GM11168 (cell line): ENCODE results near the gene MFSD2A.
"Not testable (repeated sequence)": the region's sequence is repeated elsewhere in the genome, so short reads cannot be mapped to it uniquely, and the experiment has no call there.

ENCODE experiments used
- in situ Hi-C: fragments of 300-500 bp; cut with MboI; formaldehyde crosslinking; loops from one replicate; pipeline ENCODE4 v1.12.0; 2022; ENCODE audit warnings: low sequenced_read_pairs; ENCODE audit not compliant: unreplicated experiment

Gene MFSD2A

GRCh38 chr1:39954870-39955546 is at the start of gene MFSD2A:
Gene MFSD2A, plus strand, starts transcription at chr1:39955145. Its CDS starts 148 bp downstream, at chr1:39955293.
- in situ Hi-C loops = no loop called here

- in situ Hi-C loops = no loop called here
Measured at GRCh38 chr1:39905172-39905571, 49.8 kb upstream of the MFSD2A start.

DNA sequence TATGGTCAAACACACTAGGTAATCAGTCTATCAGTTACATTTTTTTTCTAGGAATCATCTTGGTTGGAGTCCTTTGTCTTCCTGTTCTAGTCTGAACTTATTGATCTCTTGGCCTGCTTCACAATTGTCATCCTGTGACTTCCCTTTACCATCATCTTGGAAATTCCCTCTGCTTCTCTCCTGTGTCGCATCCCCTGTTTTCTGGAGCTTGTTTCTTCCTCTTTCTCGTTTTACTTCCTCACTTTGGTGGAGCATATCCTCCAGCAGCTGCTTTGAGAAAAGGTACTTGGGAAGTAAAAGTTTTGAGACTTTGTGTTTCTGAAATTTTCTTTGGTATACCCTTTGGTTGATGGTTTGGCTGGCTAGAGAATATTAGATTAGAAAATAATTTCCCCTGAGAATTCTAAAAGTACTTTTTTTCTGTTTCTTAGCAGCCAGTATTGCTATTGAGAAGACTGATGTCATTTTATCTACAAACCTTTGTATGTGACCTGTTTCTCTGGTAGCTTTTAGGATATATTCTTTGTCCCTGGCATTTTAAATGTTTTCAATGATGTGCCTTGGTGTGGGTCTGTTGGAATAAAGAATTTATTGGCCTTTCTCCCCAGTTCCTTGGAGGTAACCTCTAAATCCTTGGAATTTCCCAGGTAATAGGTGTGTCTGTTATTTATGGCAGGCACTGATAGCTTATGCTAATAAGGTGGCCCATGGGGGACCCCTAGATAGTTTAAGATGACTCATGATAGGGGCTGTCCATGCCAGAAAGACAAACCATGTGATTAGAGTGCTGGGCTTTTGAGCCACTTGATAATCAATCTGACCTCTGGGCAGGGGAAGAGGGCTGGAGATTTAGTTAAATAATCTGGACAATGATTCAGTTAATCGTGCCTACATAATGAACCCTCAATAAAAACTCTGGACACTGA is 47.2 kb upstream of the MFSD2A start:
- in situ Hi-C loops = no loop called here

DNA sequence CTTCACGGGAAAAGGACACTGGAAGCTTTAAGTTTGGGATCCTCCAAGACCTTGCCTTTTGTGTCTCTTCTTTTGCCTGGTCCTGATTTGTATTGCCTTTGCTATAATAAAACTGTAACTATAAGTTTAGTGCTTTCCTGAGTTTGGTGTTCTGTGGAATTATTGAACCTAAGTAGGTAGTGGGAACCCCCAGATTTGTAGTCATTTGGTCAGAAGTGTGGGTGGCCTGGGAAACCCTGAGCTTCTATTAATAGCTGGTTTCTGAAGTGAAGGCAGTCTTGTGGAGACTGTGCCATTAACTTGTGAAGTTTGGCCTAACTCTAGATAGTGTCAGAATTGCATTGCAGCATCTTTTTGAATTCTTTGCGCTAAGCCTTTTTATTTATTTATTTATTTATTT is 46.4 kb upstream of the MFSD2A start:
- in situ Hi-C loops = no loop called here

DNA sequence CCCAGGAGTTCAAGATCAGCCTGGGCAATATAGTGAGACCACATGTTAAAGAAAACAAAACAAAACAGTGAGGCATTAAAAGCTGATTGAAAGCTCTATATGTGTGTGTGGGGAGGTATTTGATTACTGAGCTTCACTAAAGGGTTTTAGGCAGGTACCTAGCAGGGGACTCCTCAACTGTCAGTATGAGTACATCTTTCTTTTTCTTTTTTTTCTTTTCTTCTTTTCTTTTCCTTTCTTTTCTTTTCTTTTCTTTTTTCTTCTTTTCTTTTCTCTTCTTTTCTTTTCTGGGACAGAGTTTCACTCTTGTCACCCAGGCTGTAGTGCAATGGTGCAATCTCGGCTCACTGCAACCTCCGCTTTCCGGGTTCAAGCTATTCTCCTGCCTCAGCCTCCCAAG is 44.7 kb upstream of the MFSD2A start:
- in situ Hi-C loops = no loop called here

- in situ Hi-C loops = not testable (repeated sequence)
Measured at GRCh38 chr1:39913136-39913535, 41.8 kb upstream of the MFSD2A start.

GRCh38 chr1:39915499-39916129 is 39.3 kb upstream of the MFSD2A start:
- in situ Hi-C loops = loop anchor here (5.0 kb wide), 1 partner anchor 52 kb away; no protein-coding TSS in a partner anchor

DNA sequence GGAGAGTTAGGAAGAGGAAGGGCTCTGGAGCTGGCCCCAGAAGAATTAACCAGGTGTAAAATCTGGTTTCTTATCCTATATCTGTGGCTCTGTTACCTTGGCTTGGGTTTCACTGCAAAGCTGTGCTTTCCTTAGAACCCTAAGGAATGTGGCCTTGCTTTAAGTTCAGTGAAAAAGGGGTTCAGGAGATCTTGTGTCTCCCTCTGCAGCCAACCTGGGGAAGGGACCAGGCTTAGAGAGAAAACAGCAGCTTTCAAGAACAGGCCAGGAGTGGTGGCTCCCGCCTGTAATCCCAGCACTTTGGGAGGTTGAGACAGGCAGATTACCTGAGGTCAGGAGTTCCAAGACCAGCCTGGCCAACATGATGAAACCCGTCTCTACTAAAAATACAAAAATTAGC is 37.1 kb upstream of the MFSD2A start:
- in situ Hi-C loops = loop anchor here (5.0 kb wide), 1 partner anchor 49 kb away; no protein-coding TSS in a partner anchor

DNA sequence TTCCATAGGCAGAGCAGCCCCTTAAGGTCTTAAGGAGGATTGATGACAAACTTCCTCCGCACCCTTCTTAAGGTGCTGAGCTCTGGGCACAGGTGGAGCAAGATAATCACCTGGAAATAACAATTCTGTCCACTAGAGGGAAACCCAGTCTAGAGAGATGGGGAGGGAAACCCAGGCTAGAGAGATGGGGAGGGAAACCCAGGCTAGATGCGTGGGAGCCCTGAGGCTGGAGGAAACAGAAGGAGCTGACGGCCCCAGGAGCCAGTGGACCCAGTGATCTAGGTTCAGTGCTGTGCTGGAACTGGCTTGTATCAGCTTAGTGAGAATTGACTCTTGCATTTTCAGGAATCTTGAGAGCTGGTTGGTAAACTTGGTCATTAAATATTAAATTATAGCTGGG is 35.4 kb upstream of the MFSD2A start:
- in situ Hi-C loops = loop anchor here (5.0 kb wide), 1 partner anchor 48 kb away; no protein-coding TSS in a partner anchor

GRCh38 chr1:39922251-39922688 is 32.7 kb upstream of the MFSD2A start:
- in situ Hi-C loops = loop anchor here (5.0 kb wide), 1 partner anchor 115 kb away; no protein-coding TSS in a partner anchor

DNA sequence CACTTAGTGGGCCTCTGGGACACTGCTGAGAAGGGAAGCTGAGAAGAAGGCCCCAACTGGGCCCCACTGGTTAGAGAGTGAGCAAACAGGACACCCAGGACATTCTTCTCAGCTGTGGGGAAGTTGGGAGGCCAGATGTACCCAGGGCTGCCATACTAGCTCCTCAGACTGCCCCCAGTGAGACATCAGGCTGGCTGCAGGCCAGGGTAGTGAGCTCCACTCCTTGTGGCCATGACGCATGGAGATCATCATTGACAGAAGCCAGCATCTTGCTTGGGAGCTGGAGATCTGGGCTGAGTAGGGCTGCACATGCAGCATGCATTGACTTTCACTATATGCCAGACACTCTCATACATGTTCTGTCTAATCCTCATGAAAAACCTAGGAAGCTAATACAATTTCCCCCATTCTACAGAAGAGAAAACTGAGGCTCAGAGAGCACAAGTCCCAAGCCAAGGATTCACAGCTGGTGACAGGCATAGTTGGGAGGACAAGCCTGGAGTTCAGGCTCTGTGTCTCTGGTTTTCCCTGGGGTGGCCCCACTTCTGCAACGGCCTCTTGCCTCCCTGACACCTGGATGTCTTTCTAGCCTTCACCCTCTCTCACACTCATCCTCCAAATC is 29.1 kb upstream of the MFSD2A start:
- in situ Hi-C loops = no loop called here

GRCh38 chr1:39926343-39926793 is 28.6 kb upstream of the MFSD2A start:
- in situ Hi-C loops = no loop called here

DNA sequence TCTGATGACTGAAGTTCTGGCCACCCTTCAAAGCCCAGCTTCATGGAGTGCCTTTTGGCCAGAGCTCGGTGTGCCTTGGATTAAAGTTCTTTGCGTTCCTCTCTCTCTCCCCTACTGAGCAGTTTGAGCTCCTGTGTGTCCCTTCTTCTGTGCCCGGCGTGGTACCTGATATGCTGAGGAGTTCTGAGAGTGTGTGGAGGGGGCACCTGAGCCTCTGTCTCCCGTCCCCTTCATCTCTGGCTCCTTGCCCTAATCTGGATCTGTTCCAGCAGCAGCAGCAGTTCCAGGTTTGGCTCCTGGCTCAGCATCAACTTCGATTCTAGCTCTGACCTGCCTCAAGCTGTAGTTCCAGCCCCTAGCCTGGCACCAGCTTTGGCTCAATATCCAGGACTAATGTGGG is 28.1 kb upstream of the MFSD2A start:
- in situ Hi-C loops = no loop called here

DNA sequence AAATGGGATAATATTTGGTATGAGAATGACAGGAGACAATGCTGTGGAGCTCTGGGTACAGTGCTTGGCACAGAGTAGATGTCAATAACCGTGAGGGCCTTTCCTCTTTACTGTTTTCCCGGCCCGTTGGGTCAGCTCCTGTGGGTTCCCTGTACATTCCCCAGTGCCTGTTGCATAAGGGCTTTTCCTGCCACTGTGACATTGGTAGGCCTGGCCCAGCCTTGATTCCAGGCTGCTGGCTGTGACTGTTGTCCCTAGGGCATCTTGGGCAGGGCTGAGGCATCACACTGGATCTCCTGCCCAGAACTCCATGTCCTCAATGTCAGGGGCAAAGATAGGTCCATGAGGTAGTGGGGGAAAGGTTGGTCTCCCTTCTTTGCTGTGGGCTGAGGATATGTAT is 27.4 kb upstream of the MFSD2A start:
- in situ Hi-C loops = no loop called here

DNA sequence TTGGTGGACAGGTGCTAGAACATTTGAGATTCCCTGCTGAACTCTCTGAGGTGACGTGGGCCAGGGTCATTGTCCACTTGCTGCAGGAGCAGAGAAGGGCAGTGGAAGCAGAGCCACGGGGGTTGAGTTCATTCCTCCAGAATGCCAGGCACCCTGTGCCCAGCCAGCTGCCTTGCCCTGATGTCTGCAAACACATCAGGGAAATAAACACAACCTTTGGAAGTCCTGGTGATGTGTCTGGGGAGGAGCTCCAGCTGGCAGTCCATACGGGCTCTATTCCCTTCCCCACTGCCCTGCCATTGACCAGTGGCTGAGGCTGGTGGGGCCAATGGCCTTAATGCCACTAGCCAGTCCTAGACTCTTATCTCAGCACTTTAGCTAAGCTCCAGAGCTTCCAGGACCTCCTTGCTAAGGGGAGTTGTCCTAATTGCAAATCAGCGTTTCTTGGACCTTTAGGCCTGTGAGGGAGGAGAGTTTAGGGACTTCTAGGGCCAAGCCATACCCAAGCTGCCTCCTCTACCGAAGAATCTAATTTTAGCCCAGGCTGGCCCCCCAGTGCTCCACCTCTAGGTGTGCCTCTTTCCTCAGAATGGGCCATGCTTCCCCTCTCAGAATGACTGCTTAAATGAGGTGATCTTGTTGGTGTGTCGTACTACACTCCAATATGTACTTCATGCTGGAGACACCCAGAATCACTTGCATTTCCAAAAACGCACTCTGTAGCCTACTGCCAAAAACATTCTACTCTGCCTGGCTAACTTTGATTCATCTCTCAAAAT is 25.9 kb upstream of the MFSD2A start:
- in situ Hi-C loops = no loop called here

GRCh38 chr1:39933956-39934941 is 20.7 kb upstream of the MFSD2A start:
- in situ Hi-C loops = no loop called here

DNA sequence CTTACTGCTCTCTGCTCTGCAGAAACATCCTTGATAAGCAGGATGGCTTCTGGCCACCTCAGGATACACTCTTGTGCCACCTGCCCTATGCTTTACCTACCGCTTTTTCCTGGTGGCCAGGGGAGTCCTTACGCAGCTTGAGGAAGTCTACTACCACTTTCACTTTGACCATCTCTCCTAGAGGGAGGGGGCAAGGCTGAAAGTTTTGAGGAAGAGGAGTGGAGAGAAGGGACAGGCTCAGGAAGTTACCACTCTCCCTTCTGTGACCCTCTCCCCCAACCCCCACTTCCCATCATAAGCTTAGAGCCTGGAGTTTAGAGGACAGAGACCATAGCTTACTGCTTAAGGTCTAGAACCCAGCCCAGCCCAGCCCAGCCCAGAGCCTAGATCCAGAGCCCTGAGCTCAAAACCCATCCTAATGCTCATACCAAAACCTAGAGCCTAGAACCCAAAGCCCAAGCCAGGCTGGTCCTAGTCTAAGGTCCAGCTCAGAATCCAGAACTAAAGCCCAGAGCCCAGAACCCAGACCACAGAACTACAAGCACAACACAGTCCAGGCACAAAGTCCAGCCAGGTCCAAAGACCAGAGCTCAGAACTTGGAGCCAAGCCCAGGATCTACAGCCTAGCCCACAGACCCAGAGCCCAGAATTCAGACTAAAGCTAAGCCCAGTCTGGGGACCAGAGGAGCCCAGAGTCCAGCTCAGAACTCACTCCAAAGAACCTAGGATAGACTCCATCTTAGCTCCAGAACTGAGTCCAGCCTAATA is 18.0 kb upstream of the MFSD2A start:
- in situ Hi-C loops = no loop called here

- in situ Hi-C loops = no loop called here
Measured at GRCh38 chr1:39938856-39939255, 16.1 kb upstream of the MFSD2A start.
